ENCODE results near the gene INTU.

Gene INTU

GRCh38 chr4:127772769-127773671, 140.3 kb downstream of the INTU start:
- Histone ChIP-seq H3K27me3 (ENCODE audit: low read depth, low read length) (peaks cover 14% of the 10 kb centered on the region), H3K4me1 (ENCODE audit: low read length) (peaks cover 6% of the 10 kb centered on the region), H3K27ac (ENCODE audit: low read length) (no peak overlapping the region), H4K20me1 (ENCODE audit: insufficient read depth, low read length) (no peaks in the 10 kb centered on the region), H3K9ac (ENCODE audit: low read length) (no peak overlapping the region), H3K79me2 (ENCODE audit: low read length) (no peaks in the 10 kb centered on the region), H3K4me3 (ENCODE audit: low read length) (peak overlapping the region; percentile 55), H3K9me3 (ENCODE audit: insufficient read depth, low read length) (no peaks in the 10 kb centered on the region), H2AFZ (ENCODE audit: low read depth, low read length) (peak overlapping the region; percentile 56), H3K4me2 (ENCODE audit: low read length) (peak overlapping the region; percentile 57), H3K36me3 (replicated peaks; ENCODE audit: low read depth, low read length) (no peaks in the 10 kb centered on the region)
- TF ChIP-seq CTCF (IDR thresholded peaks at IDR 0.05; ENCODE audit: low read depth, low read length): no peak
- no peak for TF ChIP-seq EZH2phosphoT487 (IDR thresholded peaks at IDR 0.05; ENCODE audit: low read depth)

GRCh38 chr4:127775843-127776242, 143.1 kb downstream of the INTU start:
- Histone ChIP-seq H3K79me2 (ENCODE audit: low read length) (no peaks in the 10 kb centered on the region), H4K20me1 (ENCODE audit: insufficient read depth, low read length) (no peaks in the 10 kb centered on the region), H3K4me2 (ENCODE audit: low read length) (no peak overlapping the region), H3K4me1 (ENCODE audit: low read length) (peaks cover 20% of the 10 kb centered on the region), H3K27ac (ENCODE audit: low read length) (no peak overlapping the region), H3K27me3 (ENCODE audit: low read depth, low read length) (peaks cover 26% of the 10 kb centered on the region), H2AFZ (ENCODE audit: low read depth, low read length) (no peak overlapping the region), H3K36me3 (replicated peaks; ENCODE audit: low read depth, low read length) (no peaks in the 10 kb centered on the region), H3K9ac (ENCODE audit: low read length) (no peak overlapping the region), H3K4me3 (ENCODE audit: low read length) (no peak overlapping the region), H3K9me3 (ENCODE audit: insufficient read depth, low read length) (no peaks in the 10 kb centered on the region)
- no peak for TF ChIP-seq EZH2phosphoT487 (IDR thresholded peaks at IDR 0.05; ENCODE audit: low read depth)
- TF ChIP-seq CTCF (IDR thresholded peaks at IDR 0.05; ENCODE audit: low read depth, low read length): no peak

All from OCI-LY3 (cell line).